KOPT-K1 (cell line): ENCODE measurements around the gene ATXN7L1.
"Not testable (repeated sequence)": the region's sequence is repeated elsewhere in the genome, so short reads cannot be mapped to it uniquely, and the experiment has no call there.

Source experiments
- H3K27ac ChIP-seq: fragments of 200-600 bp; sonication (generic); 2 replicates; pipeline ENCODE4 v1.5.1; 2016; ENCODE audit warnings: antibody characterized with exemption, mild to moderate bottlenecking, low read depth, low read length; ENCODE audit not compliant: poor library complexity, severe bottlenecking
- H3K36me3 ChIP-seq: fragments of 200-600 bp; sonication (generic); 2 replicates; pipeline ENCODE4 v1.5.1; 2017; ENCODE audit warnings: antibody characterized with exemption, mild to moderate bottlenecking, low read length, moderate library complexity; ENCODE audit not compliant: insufficient read depth
- H3K9me3 ChIP-seq: fragments of 200-600 bp; sonication (generic); 2 replicates; pipeline ENCODE4 v1.5.1; 2017; ENCODE audit warnings: antibody characterized with exemption, low read length, mild to moderate bottlenecking; ENCODE audit not compliant: insufficient read depth, poor library complexity, severe bottlenecking

The ATXN7L1 gene

GRCh38 chr7:105703207-105703930 is 173.0 kb downstream of the ATXN7L1 start:
- no peaks in the 10 kb centered on the region for H3K36me3 ChIP-seq
- no peak overlapping the region for H3K27ac ChIP-seq
- H3K9me3 ChIP-seq = no peaks in the 10 kb centered on the region

DNA sequence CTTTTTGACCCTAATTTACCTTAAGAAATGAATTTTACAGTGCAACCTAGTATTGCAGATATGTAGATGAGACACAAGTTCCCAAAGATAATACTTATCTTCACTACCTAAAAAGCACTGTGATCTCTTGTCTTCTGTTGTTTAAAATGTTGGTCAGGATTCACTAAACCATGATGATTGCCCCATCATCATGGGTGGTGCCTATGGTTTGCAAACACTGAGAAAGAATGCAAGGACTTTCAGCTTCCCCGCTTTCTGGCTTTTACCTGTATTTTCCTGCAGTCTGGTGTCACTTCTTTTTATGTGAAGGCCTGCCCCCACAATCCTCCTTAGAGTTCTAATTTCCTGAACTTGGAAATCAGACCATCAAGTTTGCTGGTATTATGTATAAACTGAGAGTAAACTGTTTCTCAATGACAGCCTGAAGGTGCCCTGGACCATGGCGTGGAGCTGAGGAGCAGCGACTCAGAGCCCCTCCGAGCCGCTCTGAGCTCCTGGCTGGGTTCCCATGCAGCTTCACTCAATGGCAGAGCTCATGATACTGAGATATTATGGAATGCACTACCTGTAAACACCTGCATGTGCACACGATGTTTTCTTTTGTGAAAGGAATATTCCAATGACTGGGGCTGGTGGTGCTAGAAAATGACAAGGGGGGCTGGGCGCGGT is 176.7 kb downstream of the ATXN7L1 start:
- no peak overlapping the region for H3K27ac ChIP-seq
- H3K9me3 ChIP-seq = peaks cover 19% of the 10 kb centered on the region

DNA sequence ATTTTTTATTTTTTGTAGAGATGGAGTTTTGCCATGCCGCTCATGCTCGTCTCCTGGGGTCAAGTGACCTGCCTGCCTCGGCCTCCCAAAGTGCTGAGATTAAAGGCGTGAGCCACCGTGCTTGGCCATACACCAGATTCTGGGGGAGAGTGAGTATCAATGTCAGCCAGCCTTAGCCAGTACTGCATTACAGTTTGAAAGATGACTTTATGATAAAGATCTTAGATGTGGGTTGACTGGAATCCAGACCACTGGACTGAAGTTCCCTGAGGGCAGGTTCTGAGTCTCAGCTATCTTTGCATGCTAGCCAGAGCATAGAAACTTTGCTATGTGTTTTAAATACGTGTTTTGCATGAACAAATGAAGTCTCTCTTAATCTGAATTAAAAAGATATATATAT is 177.9 kb downstream of the ATXN7L1 start:
- H3K36me3 ChIP-seq = no peaks in the 10 kb centered on the region
- H3K9me3 ChIP-seq = peaks cover 19% of the 10 kb centered on the region
- no peak overlapping the region for H3K27ac ChIP-seq

More for the DNA sequence above, 176.7 kb downstream of the ATXN7L1 start:
- H3K36me3 ChIP-seq = no peaks in the 10 kb centered on the region

GRCh38 chr7:105697753-105698152 is 178.6 kb downstream of the ATXN7L1 start:
- H3K36me3 ChIP-seq = no peaks in the 10 kb centered on the region
- no peak overlapping the region for H3K27ac ChIP-seq
- peaks cover 19% of the 10 kb centered on the region for H3K9me3 ChIP-seq

DNA sequence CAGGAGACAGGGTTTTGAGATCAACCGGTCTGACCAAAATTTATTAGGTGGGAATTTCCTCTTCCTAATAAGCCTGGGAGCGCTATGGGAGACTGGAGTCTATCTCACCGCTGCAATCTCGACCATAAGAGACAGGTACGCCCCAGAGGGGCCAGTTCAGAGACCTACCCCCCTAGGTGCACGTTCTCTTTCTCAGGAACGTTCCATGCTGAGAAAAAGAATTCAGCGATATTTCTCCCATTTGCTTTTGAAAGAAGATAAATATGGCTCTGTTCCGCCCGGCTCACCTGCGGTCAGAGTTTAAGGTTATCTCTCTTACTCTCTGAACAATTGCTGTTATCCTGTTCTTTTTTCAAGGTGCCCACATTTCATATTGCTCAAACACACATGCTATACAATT is 179.2 kb downstream of the ATXN7L1 start:
- peaks cover 19% of the 10 kb centered on the region for H3K9me3 ChIP-seq
- H3K27ac ChIP-seq = not testable (repeated sequence)

GRCh38 chr7:105693576-105693975 is 182.8 kb downstream of the ATXN7L1 start:
- no peaks in the 10 kb centered on the region for H3K36me3 ChIP-seq
- H3K27ac ChIP-seq = no peak overlapping the region
- peaks cover 19% of the 10 kb centered on the region for H3K9me3 ChIP-seq

More for the DNA sequence above, 179.2 kb downstream of the ATXN7L1 start:
- H3K36me3 ChIP-seq = not testable (repeated sequence)

GRCh38 chr7:105691680-105692564 is 184.5 kb downstream of the ATXN7L1 start:
- H3K36me3 ChIP-seq = no peaks in the 10 kb centered on the region
- peaks cover 8% of the 10 kb centered on the region for H3K9me3 ChIP-seq
- H3K27ac ChIP-seq = peak overlapping the region; percentile 74

- Histone ChIP-seq H3K36me3 (no peaks in the 10 kb centered on the region), H3K27ac (peak overlapping the region; percentile 74)
Observed at GRCh38 chr7:105691082-105691679, 185.2 kb downstream of the ATXN7L1 start.

DNA sequence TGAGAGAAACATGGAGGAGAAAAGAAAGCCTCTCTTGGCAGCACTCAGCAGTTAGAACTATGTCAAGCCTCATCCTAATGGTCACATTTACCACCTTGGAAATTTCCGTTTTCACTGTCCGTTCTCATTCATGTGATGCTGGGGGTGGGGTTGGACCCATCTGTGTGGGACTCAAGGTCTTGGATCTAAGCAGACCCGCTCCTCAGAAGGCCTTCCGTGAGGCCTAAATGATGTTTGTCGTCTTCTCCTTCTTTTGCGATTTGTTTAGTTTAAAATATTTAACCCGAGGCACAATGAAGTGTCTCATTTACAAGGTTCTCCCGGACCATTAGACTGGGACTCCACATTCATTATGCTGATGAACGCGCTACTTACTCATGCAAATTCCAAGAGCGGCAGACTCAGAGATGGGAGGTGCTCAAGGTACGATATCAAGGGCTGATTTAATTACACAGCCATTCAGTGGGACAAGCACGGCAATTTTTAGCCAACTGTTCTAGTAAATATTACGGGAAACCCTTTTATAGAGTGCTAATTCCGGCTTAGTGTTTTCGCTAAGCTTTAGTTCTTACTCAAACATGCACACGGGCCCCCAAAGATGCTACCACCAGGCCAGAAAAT is 186.0 kb downstream of the ATXN7L1 start:
- Histone ChIP-seq H3K27ac (peak overlapping the region; percentile 74), H3K36me3 (no peaks in the 10 kb centered on the region), H3K9me3 (no peaks in the 10 kb centered on the region)

More at GRCh38 chr7:105691082-105691679, 185.2 kb downstream of the ATXN7L1 start:
- H3K9me3 ChIP-seq = peaks cover 1% of the 10 kb centered on the region

GRCh38 chr7:105689067-105689819 is 187.2 kb downstream of the ATXN7L1 start:
- no peaks in the 10 kb centered on the region for H3K36me3 ChIP-seq
- H3K9me3 ChIP-seq = no peaks in the 10 kb centered on the region
- H3K27ac ChIP-seq = no peak overlapping the region

- H3K27ac ChIP-seq = no peak overlapping the region
- no peaks in the 10 kb centered on the region for H3K36me3 ChIP-seq
- no peaks in the 10 kb centered on the region for H3K9me3 ChIP-seq
Observed at GRCh38 chr7:105688617-105689016, 187.8 kb downstream of the ATXN7L1 start.

GRCh38 chr7:105685161-105685560 is 191.2 kb downstream of the ATXN7L1 start:
- Histone ChIP-seq H3K36me3 (no peaks in the 10 kb centered on the region), H3K9me3 (no peaks in the 10 kb centered on the region), H3K27ac (no peak overlapping the region)

DNA sequence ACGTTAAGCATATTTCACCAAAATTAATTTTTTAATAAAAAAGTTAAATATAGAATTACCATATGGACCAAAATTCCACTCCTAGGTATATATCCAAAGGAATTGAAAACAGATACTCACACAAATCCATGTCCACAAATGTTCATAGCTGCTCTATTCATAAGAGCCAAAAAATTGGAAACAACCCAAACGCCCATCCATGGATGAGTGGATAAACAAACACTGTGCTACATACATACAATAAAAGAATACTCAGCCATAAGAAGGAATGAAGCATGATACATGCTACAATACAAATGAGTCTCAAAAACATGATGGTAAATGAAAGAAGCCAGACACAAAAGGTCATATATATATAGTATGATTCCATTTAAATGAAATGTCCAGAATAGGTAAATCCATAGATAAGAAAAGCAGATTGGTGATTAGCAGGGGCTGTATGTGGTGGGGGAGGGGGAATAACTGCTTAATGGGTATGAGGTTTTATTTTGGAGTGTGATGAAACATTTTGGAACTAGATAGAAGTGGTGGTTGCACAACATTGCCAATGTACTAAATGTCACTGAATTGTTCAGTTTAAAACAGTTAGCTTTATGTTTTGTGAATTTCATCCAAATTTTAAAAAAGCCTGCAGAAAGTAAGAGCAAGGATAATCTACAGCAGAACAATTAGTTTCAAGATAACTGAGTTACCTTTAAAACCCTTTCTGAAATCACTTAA is 193.9 kb downstream of the ATXN7L1 start:
- H3K27ac ChIP-seq = no peak overlapping the region
- no peaks in the 10 kb centered on the region for H3K9me3 ChIP-seq
- H3K36me3 ChIP-seq = no peaks in the 10 kb centered on the region
